ENCODE measurements around the gene LASP1.
"Not testable (repeated sequence)": the region's sequence is repeated elsewhere in the genome, so short reads cannot be mapped to it uniquely, and the experiment has no call there.

- not testable (repeated sequence) for TF ChIP-seq CTCF, POLR2A (IDR thresholded peaks at IDR 0.05)
These were observed 41.8 kb downstream of the LASP1 start for GRCh38 chr17:38911731-38912081.
